Measurements from ENCODE around the gene PTK6. TPM values are rescaled to one million over a fixed set of nuclear protein-coding genes. Genes with fewer than 3 reads are reported as not detected.

Gene PTK6
- total RNA-seq, 2 experiments from 2014 or later: 0.34 TPM; not detected in 1

- ChIA-PET CTCF (interaction anchor here (1.3 kb wide), 1 partner anchor 8 kb away, joined by 3 read pairs; no protein-coding TSS in a partner anchor), POLR2A (interaction anchor here (1.3 to 1.8 kb wide), 2 partner anchors 22 to 25 kb away, joined by 3 to 6 read pairs; partner anchors contain the start of gene PPDPF)
- ATAC-seq: no peak
- Mint-ChIP-seq H3K27me3 (ENCODE audit: low read depth) (peaks cover 15% of the 10 kb centered on the region), H3K27ac (no peak overlapping the region), H3K4me3 (no peak overlapping the region), H3K36me3 (ENCODE audit: low read depth) (no peaks in the 10 kb centered on the region), H3K9me3 (ENCODE audit: insufficient read depth) (no peaks in the 10 kb centered on the region), H3K4me1 (ENCODE audit: low read depth) (no peaks in the 10 kb centered on the region)
- DNase-seq: no peak
Measured at GRCh38 chr20:63545814-63546213, 8.6 kb upstream of the PTK6 start.

- no peaks in the 10 kb centered on the region for H3K36me3 Mint-ChIP-seq (ENCODE audit: low read depth)
- H3K9me3 Mint-ChIP-seq (ENCODE audit: insufficient read depth): no peaks in the 10 kb centered on the region
- ChIA-PET POLR2A (interaction anchor here (1.3 kb wide), 1 partner anchor 22 kb away, joined by 3 read pairs; no protein-coding TSS in a partner anchor), CTCF (no interaction called here)
- no peak overlapping the region for H3K27ac Mint-ChIP-seq
- DNase-seq (no peak), ATAC-seq (no peak)
- no peaks in the 10 kb centered on the region for H3K4me1 Mint-ChIP-seq (ENCODE audit: low read depth)
- peaks cover 14% of the 10 kb centered on the region for H3K27me3 Mint-ChIP-seq (ENCODE audit: low read depth)
- H3K4me3 Mint-ChIP-seq: no peak overlapping the region
Measured at GRCh38 chr20:63544958-63545516, 7.9 kb upstream of the PTK6 start.

- no peaks in the 10 kb centered on the region for H3K36me3 Mint-ChIP-seq (ENCODE audit: low read depth)
- no peak overlapping the region for H3K4me3 Mint-ChIP-seq
- ATAC-seq (no peak), DNase-seq (no peak)
- peaks cover 9% of the 10 kb centered on the region for H3K27me3 Mint-ChIP-seq (ENCODE audit: low read depth)
- H3K9me3 Mint-ChIP-seq (ENCODE audit: insufficient read depth): no peaks in the 10 kb centered on the region
- ChIA-PET POLR2A (no interaction called here), CTCF (interaction anchor here (0.6 kb wide), 1 partner anchor 102 kb away, joined by 3 read pairs; no protein-coding TSS in a partner anchor)
- no peak overlapping the region for H3K27ac Mint-ChIP-seq
- no peaks in the 10 kb centered on the region for H3K4me1 Mint-ChIP-seq (ENCODE audit: low read depth)
Measured at GRCh38 chr20:63544241-63544957, 7.2 kb upstream of the PTK6 start.

DNA sequence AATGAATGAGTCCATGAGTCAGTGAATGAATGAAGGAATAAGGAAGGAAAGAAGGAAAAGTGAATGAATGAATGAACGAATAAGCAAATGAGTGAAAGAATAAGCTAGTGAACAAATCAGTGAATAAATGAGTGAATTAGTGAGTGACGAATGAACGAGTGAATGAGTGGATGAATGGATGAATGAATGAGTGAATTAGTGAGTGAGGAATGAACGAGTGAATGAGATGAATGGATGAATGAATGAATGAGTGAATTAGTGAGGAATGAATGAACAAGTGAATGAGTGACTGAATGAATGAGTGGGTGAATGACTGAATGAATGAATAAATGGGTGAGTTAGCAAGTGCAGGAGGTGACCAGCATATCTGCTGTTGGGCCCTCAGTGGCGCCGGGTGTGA, 6.6 kb upstream of the PTK6 start:
- Mint-ChIP-seq H3K27me3 (ENCODE audit: low read depth) (peaks cover 6% of the 10 kb centered on the region), H3K4me1 (ENCODE audit: low read depth) (peaks cover 2% of the 10 kb centered on the region), H3K9me3 (ENCODE audit: insufficient read depth) (no peaks in the 10 kb centered on the region), H3K4me3 (no peak overlapping the region), H3K36me3 (ENCODE audit: low read depth) (no peaks in the 10 kb centered on the region), H3K27ac (no peak overlapping the region)
- no peak for DNase-seq
- ChIA-PET CTCF (interaction anchor here (0.6 kb wide), 1 partner anchor 102 kb away, joined by 3 read pairs; no protein-coding TSS in a partner anchor), POLR2A (no interaction called here)
- no peak for ATAC-seq

DNA sequence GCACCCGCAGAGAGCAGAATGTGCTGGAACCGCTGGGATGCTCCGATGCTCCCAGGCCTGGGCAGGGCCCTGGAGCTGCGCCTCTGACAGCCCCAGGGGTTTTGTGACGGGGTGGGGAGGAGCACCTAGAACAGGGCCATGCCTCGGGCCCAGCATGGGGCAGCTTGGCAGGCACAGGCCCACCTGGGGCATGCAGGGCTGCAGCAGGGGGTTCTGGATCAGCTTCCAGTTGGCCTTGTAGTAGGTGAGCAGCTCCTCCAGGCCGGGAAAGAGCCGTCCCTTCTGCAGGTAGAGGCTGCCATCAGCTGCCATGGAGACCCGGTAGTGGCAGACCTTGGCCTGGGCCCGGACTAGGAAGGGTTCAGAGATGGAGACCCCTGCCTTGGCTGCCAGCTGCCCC, 6.0 kb upstream of the PTK6 start:
- Mint-ChIP-seq H3K27me3 (ENCODE audit: low read depth) (peaks cover 3% of the 10 kb centered on the region), H3K9me3 (ENCODE audit: insufficient read depth) (no peaks in the 10 kb centered on the region), H3K4me1 (ENCODE audit: low read depth) (peaks cover 6% of the 10 kb centered on the region), H3K27ac (no peak overlapping the region), H3K36me3 (ENCODE audit: low read depth) (no peaks in the 10 kb centered on the region), H3K4me3 (no peak overlapping the region)
- CTCF ChIA-PET: no interaction called here
- POLR2A ChIA-PET: no interaction called here
- ATAC-seq: no peak
- DNase-seq: no peak

DNA sequence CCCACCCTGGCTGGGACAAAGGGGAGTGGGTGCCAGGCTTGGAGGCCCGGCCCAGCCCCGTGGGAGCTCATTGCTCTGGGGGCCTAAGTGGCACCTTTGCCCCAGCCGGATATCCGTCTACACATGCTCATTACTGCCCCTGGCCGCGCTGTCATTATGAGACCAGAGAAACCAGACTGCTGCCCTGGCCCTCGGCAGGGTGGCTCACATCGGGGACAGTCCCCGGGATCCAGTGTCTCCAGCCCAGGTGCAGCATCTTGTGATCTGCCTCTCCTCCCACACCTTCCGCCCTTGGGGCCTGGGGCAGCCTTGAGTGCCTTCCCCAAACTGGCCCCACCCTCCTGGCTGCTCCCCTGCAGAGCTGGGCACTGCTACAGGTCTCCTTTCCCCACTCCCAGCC, 5.5 kb upstream of the PTK6 start:
- peaks cover 3% of the 10 kb centered on the region for H3K27me3 Mint-ChIP-seq (ENCODE audit: low read depth)

DNA sequence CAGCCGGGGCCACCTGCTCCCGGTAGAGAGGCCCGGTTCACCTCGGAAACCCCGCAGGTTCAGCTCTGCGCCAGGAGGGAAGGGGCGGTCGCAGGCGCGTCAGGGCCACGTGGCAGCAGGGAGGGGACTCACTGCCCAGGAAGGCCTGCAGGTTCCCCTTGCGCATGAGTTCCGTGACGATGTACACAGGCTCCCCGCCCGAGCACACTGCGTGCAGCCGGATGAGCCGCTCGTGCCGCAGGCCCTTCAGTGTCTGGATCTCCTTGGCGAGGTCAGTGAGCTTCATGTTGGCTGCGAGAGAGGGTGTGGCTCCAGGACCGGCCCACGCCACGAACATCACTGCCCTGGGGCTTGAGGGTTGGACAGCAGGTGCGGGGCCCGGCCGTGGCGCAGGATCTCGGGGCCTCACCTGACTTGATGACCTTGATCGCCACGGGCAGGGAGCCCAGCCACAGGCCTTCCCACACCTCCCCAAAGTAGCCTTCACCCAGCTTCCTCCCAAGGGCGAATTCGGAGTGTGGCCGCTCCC, 4.9 kb upstream of the PTK6 start:
- Mint-ChIP-seq H3K27me3 (ENCODE audit: low read depth) (peaks cover 3% of the 10 kb centered on the region), H3K27ac (no peak overlapping the region), H3K4me3 (no peak overlapping the region), H3K36me3 (ENCODE audit: low read depth) (no peaks in the 10 kb centered on the region), H3K4me1 (ENCODE audit: low read depth) (peaks cover 15% of the 10 kb centered on the region), H3K9me3 (ENCODE audit: insufficient read depth) (no peaks in the 10 kb centered on the region)
- ChIA-PET POLR2A (no interaction called here), CTCF (interaction anchor here (1.1 kb wide), 1 partner anchor 100 kb away, joined by 4 read pairs; no protein-coding TSS in a partner anchor)
- ATAC-seq (no peak), DNase-seq (no peak)

More for the DNA sequence above, 5.5 kb upstream of the PTK6 start:
- no peak for ATAC-seq
- Mint-ChIP-seq H3K27ac (no peak overlapping the region), H3K36me3 (ENCODE audit: low read depth) (no peaks in the 10 kb centered on the region), H3K9me3 (ENCODE audit: insufficient read depth) (no peaks in the 10 kb centered on the region), H3K4me1 (ENCODE audit: low read depth) (peaks cover 9% of the 10 kb centered on the region), H3K4me3 (no peak overlapping the region)
- POLR2A ChIA-PET: no interaction called here
- DNase-seq: no peak
- CTCF ChIA-PET: no interaction called here

- Mint-ChIP-seq H3K4me1 (ENCODE audit: low read depth) (peaks cover 19% of the 10 kb centered on the region), H3K9me3 (ENCODE audit: insufficient read depth) (no peaks in the 10 kb centered on the region), H3K36me3 (ENCODE audit: low read depth) (no peaks in the 10 kb centered on the region), H3K27ac (no peak overlapping the region), H3K27me3 (ENCODE audit: low read depth) (no peaks in the 10 kb centered on the region), H3K4me3 (no peak overlapping the region)
- DNase-seq (no peak), ATAC-seq (no peak)
- POLR2A ChIA-PET: no interaction called here
- CTCF ChIA-PET: interaction anchor here (1.1 kb wide), 1 partner anchor 101 kb away, joined by 4 read pairs; no protein-coding TSS in a partner anchor
Measured at GRCh38 chr20:63541371-63541770, 4.2 kb upstream of the PTK6 start.

GRCh38 chr20:63540417-63541186, 3.4 kb upstream of the PTK6 start:
- CTCF ChIA-PET: interaction anchor here (3.2 kb wide), 1 partner anchor 101 kb away, joined by 39 read pairs; no protein-coding TSS in a partner anchor
- Mint-ChIP-seq H3K36me3 (ENCODE audit: low read depth) (no peaks in the 10 kb centered on the region), H3K9me3 (ENCODE audit: insufficient read depth) (no peaks in the 10 kb centered on the region), H3K27me3 (ENCODE audit: low read depth) (no peaks in the 10 kb centered on the region), H3K4me1 (ENCODE audit: low read depth) (peaks cover 19% of the 10 kb centered on the region), H3K27ac (no peak overlapping the region), H3K4me3 (no peak overlapping the region)
- POLR2A ChIA-PET: interaction anchor here (1.4 kb wide), 1 partner anchor 324 kb away, joined by 3 read pairs; the partner anchor contains the start of gene TPD52L2
- ATAC-seq: no peak
- DNase-seq: no peak

- H3K4me1 Mint-ChIP-seq (ENCODE audit: low read depth): peaks cover 19% of the 10 kb centered on the region
- ChIA-PET POLR2A (interaction anchor here (0.6 to 3.4 kb wide), 6 partner anchors 13 to 325 kb away, joined by 3 to 12 read pairs (median 3); partner anchors contain the start of genes HELZ2 and TPD52L2), CTCF (interaction anchor here (0.9 to 3.2 kb wide), 6 partner anchors 13 to 197 kb away, joined by 3 to 39 read pairs (median 6); partner anchors contain the start of genes LIME1 and PPDPF)
- H3K9me3 Mint-ChIP-seq (ENCODE audit: insufficient read depth): no peaks in the 10 kb centered on the region
- DNase-seq (no peak), ATAC-seq (no peak)
- no peaks in the 10 kb centered on the region for H3K36me3 Mint-ChIP-seq (ENCODE audit: low read depth)
- H3K27ac Mint-ChIP-seq: no peak overlapping the region
- no peak overlapping the region for H3K4me3 Mint-ChIP-seq
- no peaks in the 10 kb centered on the region for H3K27me3 Mint-ChIP-seq (ENCODE audit: low read depth)
Measured at GRCh38 chr20:63539441-63540370, 2.5 kb upstream of the PTK6 start.

- no peak overlapping the region for H3K4me3 Mint-ChIP-seq
- no peak for ATAC-seq
- H3K27ac Mint-ChIP-seq: no peak overlapping the region
- no peaks in the 10 kb centered on the region for H3K27me3 Mint-ChIP-seq (ENCODE audit: low read depth)
- H3K36me3 Mint-ChIP-seq (ENCODE audit: low read depth): no peaks in the 10 kb centered on the region
- CTCF ChIA-PET: interaction anchor here (0.9 to 3.2 kb wide), 10 partner anchors 7 to 582 kb away, joined by 3 to 39 read pairs (median 4); partner anchors contain the start of genes LIME1 and PPDPF
- POLR2A ChIA-PET: interaction anchor here (0.6 to 3.4 kb wide), 5 partner anchors 14 to 326 kb away, joined by 3 to 12 read pairs (median 3); partner anchors contain the start of genes HELZ2 and TPD52L2
- DNase-seq: no peak
- H3K4me1 Mint-ChIP-seq (ENCODE audit: low read depth): peaks cover 19% of the 10 kb centered on the region
- no peaks in the 10 kb centered on the region for H3K9me3 Mint-ChIP-seq (ENCODE audit: insufficient read depth)
Measured at GRCh38 chr20:63539092-63539430, 1.9 kb upstream of the PTK6 start.

Measured in activated CD8-positive, alpha-beta T cell treated with anti-CD3 and anti-CD28 coated beads, Interleukin-2, amount 10 ng/mL, durations not matched to agents 7 days and 5 days (primary cell).